Trophoblast cell (in vitro differentiated cells and primary cell): ENCODE results near the gene FOXP3.

Experiments used
- DNase-seq, 2 donors: peaks; one replicate each; pipeline ENCODE4 v3.0.0-alpha.2; 2016
- H2AFZ ChIP-seq: 2 replicates; pipeline ENCODE4 v1.6.1; 2013; ENCODE audit warnings: low read length, moderate library complexity, mild to moderate bottlenecking; ENCODE audit not compliant: insufficient read depth, poor library complexity
- H2AK5ac ChIP-seq: 2 replicates; pipeline ENCODE4 v1.6.1; 2013; ENCODE audit warnings: mild to moderate bottlenecking, low read length
- H2BK120ac ChIP-seq: 2 replicates; pipeline ENCODE4 v1.6.1; 2013; ENCODE audit warnings: low read length, mild to moderate bottlenecking, moderate library complexity; ENCODE audit not compliant: insufficient read depth, poor library complexity
- H2BK12ac ChIP-seq: 2 replicates; pipeline ENCODE4 v1.6.1; 2013; ENCODE audit warnings: mild to moderate bottlenecking, low read length, moderate library complexity
- H2BK5ac ChIP-seq: 2 replicates; pipeline ENCODE4 v1.6.1; 2013; ENCODE audit warnings: low read length, low read depth, moderate library complexity, mild to moderate bottlenecking; ENCODE audit not compliant: poor library complexity
- H3K14ac ChIP-seq: 2 replicates; pipeline ENCODE4 v1.6.1; 2013; ENCODE audit warnings: mild to moderate bottlenecking, low read length
- H3K18ac ChIP-seq: 2 replicates; pipeline ENCODE4 v1.6.1; 2013; ENCODE audit warnings: mild to moderate bottlenecking, low read length
- H3K23ac ChIP-seq: 2 replicates; pipeline ENCODE4 v1.6.1; 2013; ENCODE audit warnings: low read length
- H3K27ac ChIP-seq: 2 replicates; pipeline ENCODE4 v1.5.1; 2013; ENCODE audit warnings: low read depth, mild to moderate bottlenecking, inconsistent platforms, low read length, moderate library complexity
- H3K27me3 ChIP-seq: 2 replicates; pipeline ENCODE4 v1.6.1; 2013; ENCODE audit warnings: inconsistent platforms, mild to moderate bottlenecking, low read length, moderate library complexity; ENCODE audit not compliant: insufficient read depth
- H3K36me3 ChIP-seq, 2 experiments: 1 replicate in 1 of 2; 2 replicates in 1 of 2; pipeline ENCODE4 v1.6.1; 2013; ENCODE audit warnings: low read length in 2 of 2, mild to moderate bottlenecking in 2 of 2, moderate library complexity in 1 of 2; ENCODE audit not compliant: insufficient read depth in 2 of 2, control insufficient read depth in 1 of 2
- H3K4ac ChIP-seq: 2 replicates; pipeline ENCODE4 v1.6.1; 2013; ENCODE audit warnings: low read depth, mild to moderate bottlenecking, low read length, moderate library complexity
- H3K4me1 ChIP-seq, 2 experiments: 1 replicate in 1 of 2; 2 replicates in 1 of 2; pipeline ENCODE4 v1.6.1; 2013; ENCODE audit warnings: low read length in 2 of 2, mild to moderate bottlenecking in 2 of 2, moderate library complexity in 1 of 2; ENCODE audit not compliant: insufficient read depth in 2 of 2, control insufficient read depth in 1 of 2
- H3K4me2 ChIP-seq: 2 replicates; pipeline ENCODE4 v1.6.1; 2013; ENCODE audit warnings: inconsistent platforms, mild to moderate bottlenecking, low read length, moderate library complexity
- H3K4me3 ChIP-seq: 2 replicates; pipeline ENCODE4 v1.5.1; 2013; ENCODE audit warnings: mild to moderate bottlenecking, low read depth, low read length, inconsistent platforms
- H3K79me1 ChIP-seq: one replicate; pipeline ENCODE4 v1.6.1; 2013; ENCODE audit warnings: low read length
- H3K79me2 ChIP-seq: 2 replicates; pipeline ENCODE4 v1.6.1; 2013; ENCODE audit warnings: low read length, mild to moderate bottlenecking; ENCODE audit not compliant: control insufficient read depth, insufficient read depth, poor library complexity
- H3K9ac ChIP-seq: 2 replicates; pipeline ENCODE4 v1.6.1; 2013; ENCODE audit warnings: mild to moderate bottlenecking, low read length
- H3K9me3 ChIP-seq: 2 replicates; pipeline ENCODE4 v1.6.1; 2013; ENCODE audit warnings: low read depth, mild to moderate bottlenecking, control low read depth, inconsistent platforms, low read length; ENCODE audit not compliant: insufficient read depth
- H4K12ac ChIP-seq: 2 replicates; pipeline ENCODE4 v1.6.1; 2013; ENCODE audit warnings: low read depth, mild to moderate bottlenecking, low read length, moderate library complexity
- H4K8ac ChIP-seq: 2 replicates; pipeline ENCODE4 v1.6.1; 2013; ENCODE audit warnings: low read depth, mild to moderate bottlenecking, low read length, moderate library complexity
- H4K91ac ChIP-seq: one replicate; pipeline ENCODE4 v1.6.1; 2013; ENCODE audit warnings: low read depth, mild to moderate bottlenecking, low read length, moderate library complexity
- WGBS: extraction: QIAGEN DNeasy Blood & Tissue Kit; methylation state at CpG from one replicate; pipeline ENCODE4 v1.1.7; 2013; ENCODE audit warnings: missing lambda C conversion rate; ENCODE audit not compliant: insufficient read length, insufficient coverage; ENCODE audit errors: extremely low coverage; 5-methylcytosine and 5-hydroxymethylcytosine counted together

FOXP3 gene

GRCh38 chrX:49287665-49288064, 23.2 kb upstream of the FOXP3 start:
- Histone ChIP-seq H4K91ac (no peak overlapping the region), H4K8ac (no peak overlapping the region), H3K36me3 (peaks cover 4 to 6% of the 10 kb centered on the region in 2 experiments), H3K27ac (no peak overlapping the region), H3K4ac (no peak overlapping the region), H2AK5ac (no peak overlapping the region), H3K14ac (no peak overlapping the region), H2BK12ac (no peak overlapping the region), H3K9ac (no peak overlapping the region), H3K27me3 (no peaks in the 10 kb centered on the region), H3K23ac (no peak overlapping the region), H3K79me2 (no peaks in the 10 kb centered on the region), H3K18ac (no peak overlapping the region), H3K4me2 (no peak overlapping the region), H3K4me1 (no peaks in the 10 kb centered on the region), H2BK5ac (no peak overlapping the region), H2BK120ac (no peak overlapping the region), H3K79me1 (no peaks in the 10 kb centered on the region), H2AFZ (no peak overlapping the region), H3K4me3 (no peak overlapping the region), H4K12ac (peak overlapping the region; percentile 30), H3K9me3 (no peaks in the 10 kb centered on the region)
- WGBS: no CpG with 5 or more reads among the region's 1 CpG
- DNase-seq: no peak

- Histone ChIP-seq H3K23ac (no peak overlapping the region), H3K4me3 (no peak overlapping the region), H2BK120ac (no peak overlapping the region), H3K36me3 (peaks cover 4 to 6% of the 10 kb centered on the region in 2 experiments), H3K79me1 (no peaks in the 10 kb centered on the region), H2AFZ (no peak overlapping the region), H3K4me1 (no peaks in the 10 kb centered on the region), H4K12ac (no peak overlapping the region), H2AK5ac (no peak overlapping the region), H4K91ac (no peak overlapping the region), H3K18ac (no peak overlapping the region), H3K9me3 (no peaks in the 10 kb centered on the region), H2BK12ac (no peak overlapping the region), H4K8ac (no peak overlapping the region), H3K27me3 (no peaks in the 10 kb centered on the region), H3K4me2 (no peak overlapping the region), H3K27ac (no peak overlapping the region), H3K4ac (no peak overlapping the region), H3K9ac (no peak overlapping the region), H2BK5ac (no peak overlapping the region), H3K14ac (no peak overlapping the region), H3K79me2 (no peaks in the 10 kb centered on the region)
- no peak for DNase-seq
- no CpG with 5 or more reads among the region's 4 CpGs for WGBS
Observed at GRCh38 chrX:49286581-49286980, 22.1 kb upstream of the FOXP3 start.

GRCh38 chrX:49286136-49286535, 21.6 kb upstream of the FOXP3 start:
- no peaks in the 10 kb centered on the region for H3K79me2 ChIP-seq
- no peak overlapping the region for H2BK120ac ChIP-seq
- H3K27ac ChIP-seq: no peak overlapping the region
- whole genome bisulfite sequencing: no CpG with 5 or more reads among the region's 18 CpGs
- H2BK5ac ChIP-seq: no peak overlapping the region
- H3K36me3 ChIP-seq: peaks cover 4 to 6% of the 10 kb centered on the region in 2 experiments
- H3K4ac ChIP-seq: no peak overlapping the region
- no peaks in the 10 kb centered on the region for H3K27me3 ChIP-seq
- no peak overlapping the region for H4K12ac ChIP-seq
- no peak overlapping the region for H3K4me2 ChIP-seq
- H4K8ac ChIP-seq: no peak overlapping the region
- no peak overlapping the region for H4K91ac ChIP-seq
- H3K18ac ChIP-seq: no peak overlapping the region
- no peaks in the 10 kb centered on the region for H3K79me1 ChIP-seq
- H3K9ac ChIP-seq: no peak overlapping the region
- H2AK5ac ChIP-seq: no peak overlapping the region
- H3K23ac ChIP-seq: no peak overlapping the region
- no peaks in the 10 kb centered on the region for H3K4me1 ChIP-seq
- H2AFZ ChIP-seq: no peak overlapping the region
- H3K4me3 ChIP-seq: no peak overlapping the region
- H3K9me3 ChIP-seq: no peaks in the 10 kb centered on the region
- H3K14ac ChIP-seq: no peak overlapping the region
- no peak overlapping the region for H2BK12ac ChIP-seq
- no peak for DNase-seq

GRCh38 chrX:49284212-49284611, 19.7 kb upstream of the FOXP3 start:
- no peak overlapping the region for H4K12ac ChIP-seq
- H3K36me3 ChIP-seq: peaks cover 4 to 6% of the 10 kb centered on the region in 2 experiments
- H3K27me3 ChIP-seq: no peaks in the 10 kb centered on the region
- H3K9ac ChIP-seq: no peak overlapping the region
- no peak overlapping the region for H4K91ac ChIP-seq
- no peak overlapping the region for H3K23ac ChIP-seq
- H2BK120ac ChIP-seq: no peak overlapping the region
- H3K79me1 ChIP-seq: no peaks in the 10 kb centered on the region
- H2BK5ac ChIP-seq: no peak overlapping the region
- H3K4ac ChIP-seq: no peak overlapping the region
- H3K9me3 ChIP-seq: no peaks in the 10 kb centered on the region
- H3K27ac ChIP-seq: no peak overlapping the region
- no peak overlapping the region for H2AK5ac ChIP-seq
- no peak overlapping the region for H3K18ac ChIP-seq
- no peak overlapping the region for H3K4me3 ChIP-seq
- H3K14ac ChIP-seq: no peak overlapping the region
- no CpG with 5 or more reads among the region's 3 CpGs for WGBS
- no peak overlapping the region for H3K4me2 ChIP-seq
- H2BK12ac ChIP-seq: no peak overlapping the region
- H3K4me1 ChIP-seq: no peaks in the 10 kb centered on the region
- no peak overlapping the region for H4K8ac ChIP-seq
- no peak overlapping the region for H2AFZ ChIP-seq
- DNase-seq: no peak
- H3K79me2 ChIP-seq: no peaks in the 10 kb centered on the region
